GM18502 (cell line): ENCODE data around the gene POU2AF1.

ENCODE experiments used
- ATAC-seq: cut with Tn5 transposase; IDR thresholded peaks from one replicate; pipeline ENCODE4 v1.9.1; 2021; ENCODE audit warnings: mild to moderate bottlenecking; ENCODE audit not compliant: unreplicated experiment, poor library complexity

POU2AF1 gene

GRCh38 chr11:111388842-111389241 is 9.8 kb upstream of the POU2AF1 start:
- ATAC-seq = no peak

- no peak for ATAC-seq
These were observed 9.3 kb upstream of the POU2AF1 start for GRCh38 chr11:111388420-111388819.

GRCh38 chr11:111387363-111387762 is 8.3 kb upstream of the POU2AF1 start:
- ATAC-seq = no peak

GRCh38 chr11:111386611-111387150 is 7.6 kb upstream of the POU2AF1 start:
- ATAC-seq = no peak

- no peak for ATAC-seq
These were observed 5.4 kb upstream of the POU2AF1 start for GRCh38 chr11:111384494-111384893.

GRCh38 chr11:111382451-111382850 is 3.4 kb upstream of the POU2AF1 start:
- ATAC-seq = no peak

GRCh38 chr11:111379602-111380136 is 594 bp upstream of the POU2AF1 start:
- ATAC-seq = peak; percentile 27

- ATAC-seq = peak; percentile 8
These were observed 752 bp downstream of the POU2AF1 start for GRCh38 chr11:111378185-111378860.

- ATAC-seq = no peak
These were observed 2.7 kb downstream of the POU2AF1 start for GRCh38 chr11:111376181-111376871.

GRCh38 chr11:111373590-111373989 is 5.5 kb downstream of the POU2AF1 start:
- ATAC-seq = no peak

- no peak for ATAC-seq
These were observed 6.5 kb downstream of the POU2AF1 start for GRCh38 chr11:111372538-111372937.

- peak; percentile 36 for ATAC-seq
These were observed 8.0 kb downstream of the POU2AF1 start for GRCh38 chr11:111370902-111371578.

GRCh38 chr11:111370270-111370901 is 8.7 kb downstream of the POU2AF1 start:
- no peak for ATAC-seq

GRCh38 chr11:111368285-111368560 is 10.9 kb downstream of the POU2AF1 start:
- peak; percentile 0 for ATAC-seq

- ATAC-seq = peak; percentile 53
These were observed 11.4 kb downstream of the POU2AF1 start for GRCh38 chr11:111367411-111368284.

- ATAC-seq = no peak
These were observed 12.3 kb downstream of the POU2AF1 start for GRCh38 chr11:111366560-111367410.

GRCh38 chr11:111365722-111366559 is 13.1 kb downstream of the POU2AF1 start:
- no peak for ATAC-seq

GRCh38 chr11:111364503-111364902 is 14.6 kb downstream of the POU2AF1 start:
- no peak for ATAC-seq
